ENCODE results near the gene ATP1A4.

DNA sequence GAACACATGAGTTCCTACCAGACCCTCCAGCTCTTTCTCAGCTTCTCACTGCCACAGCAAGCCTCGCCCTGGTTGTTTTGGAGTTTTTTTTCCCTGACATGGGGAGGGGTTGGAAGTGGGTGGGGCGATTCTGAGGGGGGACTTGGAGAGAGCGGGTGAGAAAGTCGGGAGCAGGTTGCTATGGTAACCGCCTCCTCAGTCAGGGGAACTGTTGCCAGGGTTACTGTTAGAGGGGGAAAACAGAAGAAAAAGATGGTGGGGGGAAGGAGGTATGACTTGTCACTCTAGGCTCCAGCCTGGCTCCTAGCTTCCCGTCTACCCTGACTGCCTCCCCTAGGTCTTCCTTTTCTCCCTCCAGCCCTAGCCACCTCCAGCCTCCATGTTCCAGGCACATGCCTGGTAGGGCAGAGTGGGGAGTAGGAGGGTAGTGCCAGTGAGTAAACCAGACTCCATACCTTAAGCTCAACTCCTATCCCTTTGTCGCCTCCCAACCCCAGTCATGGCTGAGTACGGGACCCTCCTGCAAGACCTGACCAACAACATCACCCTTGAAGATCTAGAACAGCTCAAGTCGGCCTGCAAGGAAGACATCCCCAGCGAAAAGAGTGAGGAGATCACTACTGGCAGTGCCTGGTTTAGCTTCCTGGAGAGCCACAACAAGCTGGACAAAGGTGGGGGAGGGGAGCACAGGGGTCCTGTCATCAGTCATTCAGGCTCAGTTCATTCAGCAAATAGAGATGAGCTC lies 59.8 kb downstream of the ATP1A4 start:
- TF ChIP-seq EZH2 (IDR thresholded peaks at IDR 0.05; ENCODE audit: insufficient read depth, low read length), result no peak
- TF ChIP-seq, protein P1, sequence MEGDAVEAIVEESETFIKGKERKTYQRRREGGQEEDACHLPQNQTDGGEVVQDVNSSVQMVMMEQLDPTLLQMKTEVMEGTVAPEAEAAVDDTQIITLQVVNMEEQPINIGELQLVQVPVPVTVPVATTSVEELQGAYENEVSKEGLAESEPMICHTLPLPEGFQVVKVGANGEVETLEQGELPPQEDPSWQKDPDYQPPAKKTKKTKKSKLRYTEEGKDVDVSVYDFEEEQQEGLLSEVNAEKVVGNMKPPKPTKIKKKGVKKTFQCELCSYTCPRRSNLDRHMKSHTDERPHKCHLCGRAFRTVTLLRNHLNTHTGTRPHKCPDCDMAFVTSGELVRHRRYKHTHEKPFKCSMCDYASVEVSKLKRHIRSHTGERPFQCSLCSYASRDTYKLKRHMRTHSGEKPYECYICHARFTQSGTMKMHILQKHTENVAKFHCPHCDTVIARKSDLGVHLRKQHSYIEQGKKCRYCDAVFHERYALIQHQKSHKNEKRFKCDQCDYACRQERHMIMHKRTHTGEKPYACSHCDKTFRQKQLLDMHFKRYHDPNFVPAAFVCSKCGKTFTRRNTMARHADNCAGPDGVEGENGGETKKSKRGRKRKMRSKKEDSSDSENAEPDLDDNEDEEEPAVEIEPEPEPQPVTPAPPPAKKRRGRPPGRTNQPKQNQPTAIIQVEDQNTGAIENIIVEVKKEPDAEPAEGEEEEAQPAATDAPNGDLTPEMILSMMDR (IDR thresholded peaks at IDR 0.05; ENCODE audit: insufficient read depth, low read depth, low read length), result no peak
